Endothelial cell of umbilical vein (primary cell): ENCODE data around the gene DDRGK1. TPM values are rescaled to one million over a fixed set of nuclear protein-coding genes. Genes with fewer than 3 reads are reported as not detected.

ENCODE experiments used
- BruUV-seq: library from RNA; stranded (reverse); fragments of 400-500 nt; replicated peaks from 2 replicates; lab custom pipeline; 2021; lab: Mats Ljungman, UMichigan
- CTCF ChIA-PET: fragments of 300-600, 350-600 bp; sonication (Branson Sonifier 250); formaldehyde crosslinking; loops from one replicate; lab custom pipeline; 2021; ENCODE audit warnings: antibody characterized with exemption, inconsistent platforms; lab: Charles Lee
- POLR2A ChIA-PET: fragments of 300-600, 350-600 bp; sonication (Branson Sonifier 250); formaldehyde crosslinking; loops from one replicate; lab custom pipeline; 2021; ENCODE audit warnings: antibody characterized with exemption, inconsistent platforms; lab: Charles Lee
- DNase-seq: peaks from one replicate; pipeline ENCODE4 v3.0.0-alpha.2; 2011; ENCODE audit warnings: low read depth, low spot score
- FAIRE-seq: peaks from 2 replicates; lab custom pipeline; 2011; peaks lifted over from hg19 to GRCh38; lab: Jason Lieb, UNC
- H2AFZ ChIP-seq: 2 replicates; pipeline ENCODE4 v1.6.0; 2012; ENCODE audit warnings: low read depth, low read length, control low read depth, inconsistent platforms
- H3K27ac ChIP-seq: 2 replicates; pipeline ENCODE4 v1.5.1; 2011; ENCODE audit warnings: low read depth, mild to moderate bottlenecking, control low read depth, low read length, moderate library complexity; ENCODE audit not compliant: insufficient read depth
- H3K27me3 ChIP-seq, 2 experiments: 2 replicates each; pipeline versions ENCODE4 v1.6.0 to v1.6.1; 2011; ENCODE audit warnings: low read length in 2 of 2, mixed read lengths in 1 of 2; ENCODE audit not compliant: control insufficient read depth in 2 of 2, insufficient read depth in 2 of 2
- H3K36me3 ChIP-seq, 2 experiments: 2 replicates in 1 of 2; 3 replicates in 1 of 2; pipeline ENCODE4 v1.5.1; 2011; ENCODE audit warnings: low read length in 2 of 2, mild to moderate bottlenecking in 1 of 2, moderate library complexity in 1 of 2; ENCODE audit not compliant: control insufficient read depth in 2 of 2, insufficient read depth in 2 of 2; ENCODE audit errors: extremely low read depth in 1 of 2
- H3K4me1 ChIP-seq: 3 replicates; pipeline ENCODE4 v1.5.1; 2011; ENCODE audit warnings: mild to moderate bottlenecking, low read length; ENCODE audit not compliant: control insufficient read depth, insufficient read depth; ENCODE audit errors: extremely low read depth
- H3K4me2 ChIP-seq: 2 replicates; pipeline ENCODE4 v1.6.1; 2011; ENCODE audit warnings: low read length, control low read depth, mixed read lengths; ENCODE audit not compliant: insufficient read depth
- H3K4me3 ChIP-seq, 3 experiments: fragments of 200-600 bp in 1 of 3; sonication (generic), shearing (Covaris generic) in 1 of 3; replicated peaks in 1 of 3; 2 replicates each; pipeline ENCODE4 v1.5.1; 2011 to 2016; ENCODE audit warnings: control low read depth in 3 of 3, low read length in 3 of 3, mild to moderate bottlenecking in 2 of 3, inconsistent platforms in 1 of 3, low read depth in 1 of 3, moderate library complexity in 1 of 3; ENCODE audit not compliant: insufficient read depth in 1 of 3
- H3K79me2 ChIP-seq: 2 replicates; pipeline ENCODE4 v1.6.0; 2012; ENCODE audit warnings: low read length, inconsistent platforms; ENCODE audit not compliant: control insufficient read depth, insufficient read depth
- H3K9ac ChIP-seq: replicated peaks from 2 replicates; pipeline ENCODE3; 2011; ENCODE audit warnings: low read length, control low read depth; ENCODE audit not compliant: insufficient read depth; ENCODE audit errors: extremely low read depth
- H3K9me1 ChIP-seq: replicated peaks from 3 replicates; pipeline ENCODE4 v1.6.0; 2011; ENCODE audit warnings: mild to moderate bottlenecking, low read length; ENCODE audit not compliant: control insufficient read depth, insufficient read depth; ENCODE audit errors: extremely low read depth
- H3K9me3 ChIP-seq: replicated peaks from 2 replicates; pipeline ENCODE4 v1.5.1; 2012; ENCODE audit warnings: low read length, inconsistent platforms; ENCODE audit not compliant: control insufficient read depth, insufficient read depth
- H4K20me1 ChIP-seq: replicated peaks from 2 replicates; pipeline ENCODE3; 2011; ENCODE audit warnings: mild to moderate bottlenecking, low read length; ENCODE audit not compliant: control insufficient read depth, insufficient read depth; ENCODE audit errors: extremely low read depth
- EZH2 ChIP-seq: IDR thresholded peaks from 2 replicates; pipeline ENCODE4 v1.6.1; 2012; ENCODE audit warnings: borderline replicate concordance, low read depth, mild to moderate bottlenecking, moderate library complexity, low read length, inconsistent platforms; ENCODE audit not compliant: severe bottlenecking
- FOS ChIP-seq: IDR thresholded peaks from 2 replicates; pipeline ENCODE4 v1.6.1; 2011; ENCODE audit warnings: mild to moderate bottlenecking, low read length, moderate library complexity, borderline replicate concordance; ENCODE audit not compliant: insufficient read depth
- GATA2 ChIP-seq: IDR thresholded peaks from 2 replicates; pipeline ENCODE4 v1.7.0; 2011; ENCODE audit warnings: low read depth, mild to moderate bottlenecking, moderate library complexity, mixed read lengths, low read length; ENCODE audit not compliant: insufficient read length, insufficient read depth
- JUN ChIP-seq: IDR thresholded peaks from 2 replicates; pipeline ENCODE4 v1.6.1; 2011; ENCODE audit warnings: borderline replicate concordance, low read depth; ENCODE audit not compliant: insufficient read length, insufficient read depth
- MYC ChIP-seq: IDR thresholded peaks from one replicate; pipeline ENCODE4 v1.6.1; 2011; ENCODE audit warnings: mild to moderate bottlenecking, low read depth, low read length
- POLR2A ChIP-seq: IDR thresholded peaks from 2 replicates; pipeline ENCODE4 v1.6.1; 2012; ENCODE audit warnings: low read depth, mild to moderate bottlenecking, control low read depth, low read length
- POLR2AphosphoS5 ChIP-seq: IDR thresholded peaks from 2 replicates; pipeline ENCODE4 v1.6.1; 2012; ENCODE audit warnings: low read depth, mild to moderate bottlenecking, control low read depth, low read length, moderate library complexity; ENCODE audit not compliant: insufficient read depth
- dilution Hi-C: fragments of 300-500 bp; cut with MboI; formaldehyde crosslinking; loops from one replicate; pipeline ENCODE4 v1.15.0; 2019; ENCODE audit warnings: low sequenced_read_pairs; ENCODE audit not compliant: extremely low pct_ligation_motif_present
- intact Hi-C: fragments of 100-400 bp; cut with micrococcal nuclease; formaldehyde crosslinking; loops from one replicate; pipeline ENCODE4 v1.10.0; 2022
- polyA plus RNA-seq, 4 experiments: library from polyadenylated mRNA; depleted of rRNA in 3 of 4; stranded (reverse) in 3 of 4; unstranded in 1 of 4; fragments of >200 nt; gene quantifications; 2 replicates each; pipeline versions ENCODE4 v1.2.1 to v1.2.3, GENCODE V29; 2011 to 2012; ENCODE audit warnings: missing spikeins in 1 of 4
- total RNA-seq: library from RNA; stranded (reverse); gene quantifications from 2 replicates; pipeline ENCODE4 v1.2.3, GENCODE V29; 2021
- TF ChIP-seq, protein P1 (sequence below), 2 donors: IDR thresholded peaks; 1 replicate in 1 of 2; 2 replicates in 1 of 2; pipeline ENCODE4 v1.5.1; 2011; ENCODE audit warnings: low read length in 2 of 2, mild to moderate bottlenecking in 2 of 2, moderate library complexity in 2 of 2, control low read depth in 1 of 2, inconsistent platforms in 1 of 2, low read depth in 1 of 2; ENCODE audit not compliant: insufficient read depth in 1 of 2; ENCODE audit errors: extremely low read depth in 1 of 2
- TF ChIP-seq, protein P2 (sequence below): IDR thresholded peaks from 2 replicates; pipeline ENCODE4 v1.6.1; 2011; ENCODE audit not compliant: insufficient read depth, insufficient read length

DDRGK1 gene
- total and polyA plus RNA-seq, 2 donors (not counting 3 experiments of a cell fraction or from before 2014, with no cell fraction given) = 48.5 to 54.0 TPM

DNA sequence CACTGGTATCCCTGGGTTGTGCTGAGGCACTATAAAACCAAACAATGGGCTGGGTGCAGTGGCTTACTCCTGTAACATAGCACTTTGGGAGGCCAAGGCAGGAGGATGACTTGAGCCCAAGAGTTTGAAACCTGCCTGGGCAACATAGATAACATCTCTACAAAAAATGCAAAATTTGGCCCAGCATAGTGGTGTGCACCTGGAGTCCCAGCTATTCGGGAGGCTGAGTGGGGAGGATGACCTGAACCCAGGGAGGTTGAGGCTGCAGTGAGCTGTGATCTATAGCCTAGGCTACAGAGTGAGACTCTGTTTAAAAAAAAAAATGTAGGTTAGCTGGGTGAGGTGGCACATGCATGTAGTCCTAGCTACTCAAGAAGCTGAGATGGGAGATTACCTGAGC lies 42.2 kb upstream of the DDRGK1 start:
- Histone ChIP-seq H4K20me1 (no peaks in the 10 kb centered on the region), H3K9ac (no peak overlapping the region), H3K9me1 (no peaks in the 10 kb centered on the region), H3K27me3 (peaks cover 0 to 11% of the 10 kb centered on the region in 2 experiments), H3K36me3 (no peaks in the 10 kb centered on the region), H2AFZ (no peak overlapping the region), H3K27ac (no peak overlapping the region), H3K4me1 (peaks cover 7% of the 10 kb centered on the region), H3K4me2 (no peak overlapping the region), H3K9me3 (no peaks in the 10 kb centered on the region), H3K79me2 (no peaks in the 10 kb centered on the region), H3K4me3 (no peak overlapping the region)
- ChIA-PET POLR2A (interaction anchor here (0.6 to 0.7 kb wide), 2 partner anchors 10 to 50 kb away, joined by 3 to 15 read pairs; no protein-coding TSS in a partner anchor), CTCF (interaction anchor here (3.1 kb wide), 1 partner anchor 193 kb away, joined by 13 read pairs; no protein-coding TSS in a partner anchor)
- FAIRE-seq (no peak), DNase-seq (no peak)
- dilution Hi-C loops = no loop called here
- TF ChIP-seq POLR2A = no peak
- TF ChIP-seq, protein P1, sequence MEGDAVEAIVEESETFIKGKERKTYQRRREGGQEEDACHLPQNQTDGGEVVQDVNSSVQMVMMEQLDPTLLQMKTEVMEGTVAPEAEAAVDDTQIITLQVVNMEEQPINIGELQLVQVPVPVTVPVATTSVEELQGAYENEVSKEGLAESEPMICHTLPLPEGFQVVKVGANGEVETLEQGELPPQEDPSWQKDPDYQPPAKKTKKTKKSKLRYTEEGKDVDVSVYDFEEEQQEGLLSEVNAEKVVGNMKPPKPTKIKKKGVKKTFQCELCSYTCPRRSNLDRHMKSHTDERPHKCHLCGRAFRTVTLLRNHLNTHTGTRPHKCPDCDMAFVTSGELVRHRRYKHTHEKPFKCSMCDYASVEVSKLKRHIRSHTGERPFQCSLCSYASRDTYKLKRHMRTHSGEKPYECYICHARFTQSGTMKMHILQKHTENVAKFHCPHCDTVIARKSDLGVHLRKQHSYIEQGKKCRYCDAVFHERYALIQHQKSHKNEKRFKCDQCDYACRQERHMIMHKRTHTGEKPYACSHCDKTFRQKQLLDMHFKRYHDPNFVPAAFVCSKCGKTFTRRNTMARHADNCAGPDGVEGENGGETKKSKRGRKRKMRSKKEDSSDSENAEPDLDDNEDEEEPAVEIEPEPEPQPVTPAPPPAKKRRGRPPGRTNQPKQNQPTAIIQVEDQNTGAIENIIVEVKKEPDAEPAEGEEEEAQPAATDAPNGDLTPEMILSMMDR (IDR thresholded peaks at IDR 0.05; ENCODE audit: extremely low read depth in 1 of 2, insufficient read depth in 1 of 2, low read depth in 1 of 2, low read length in 2 of 2) = no peak
- no TSS peak for BruUV-seq
- intact Hi-C loops = no loop called here

DNA sequence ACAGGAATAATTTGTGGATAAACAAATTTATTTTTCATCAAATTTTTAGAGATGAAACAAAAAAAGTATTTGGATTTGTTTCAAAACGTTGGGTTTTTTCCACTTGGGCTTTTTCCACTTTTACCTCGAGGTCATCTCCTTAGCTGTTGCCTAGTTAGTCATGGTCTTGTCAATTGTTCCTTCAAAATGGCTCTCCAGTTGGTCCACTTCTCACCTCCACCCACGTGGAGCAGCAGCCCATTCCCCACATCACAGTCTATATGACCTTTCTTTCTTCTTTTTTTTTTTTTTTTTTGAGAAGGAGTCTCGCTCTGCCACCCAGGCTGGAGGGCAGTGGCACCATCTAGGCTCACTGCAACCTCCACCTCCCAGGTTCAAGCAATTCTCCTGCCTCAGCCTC lies 41.2 kb upstream of the DDRGK1 start:
- Histone ChIP-seq H3K9me3 (no peaks in the 10 kb centered on the region), H3K36me3 (no peaks in the 10 kb centered on the region), H4K20me1 (no peaks in the 10 kb centered on the region), H2AFZ (no peak overlapping the region), H3K4me3 (no peak overlapping the region), H3K4me1 (peaks cover 7% of the 10 kb centered on the region), H3K9ac (no peak overlapping the region), H3K79me2 (no peaks in the 10 kb centered on the region), H3K27me3 (peaks cover 0 to 11% of the 10 kb centered on the region in 2 experiments), H3K9me1 (no peaks in the 10 kb centered on the region), H3K4me2 (no peak overlapping the region), H3K27ac (no peak overlapping the region)
- FAIRE-seq (no peak), DNase-seq (no peak)
- TF ChIP-seq JUN = no peak
- no peak for TF ChIP-seq POLR2AphosphoS5
- no peak for TF ChIP-seq POLR2A
- no peak for TF ChIP-seq GATA2
- no peak for TF ChIP-seq MYC
- no peak for TF ChIP-seq FOS
- TF ChIP-seq EZH2 = no peak
- TF ChIP-seq, protein P2, sequence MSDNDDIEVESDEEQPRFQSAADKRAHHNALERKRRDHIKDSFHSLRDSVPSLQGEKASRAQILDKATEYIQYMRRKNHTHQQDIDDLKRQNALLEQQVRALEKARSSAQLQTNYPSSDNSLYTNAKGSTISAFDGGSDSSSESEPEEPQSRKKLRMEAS = no peak
- TF ChIP-seq, protein P1 (IDR thresholded peaks at IDR 0.05; ENCODE audit: extremely low read depth in 1 of 2, insufficient read depth in 1 of 2, low read depth in 1 of 2, low read length in 2 of 2) = no peak
- BruUV-seq = no TSS peak
- dilution Hi-C loops (no loop called here), intact Hi-C loops (no loop called here)
- CTCF ChIA-PET = interaction anchor here (1.2 kb wide), 2 partner anchors 27 to 36 kb away, joined by 3 read pairs; no protein-coding TSS in a partner anchor
- POLR2A ChIA-PET = no interaction called here
